BLaER1 treated with 17β-estradiol and CSF1 and Interleukin-3, amounts not matched to agents 10 nM and 100 nM (cell line): ENCODE results near the gene SGPL1.

Experiments
- H3K27ac ChIP-seq, 11 experiments: shearing (Covaris generic); formaldehyde crosslinking; 2 replicates each; pipeline ENCODE4 v1.8.1; 2022
- H3K27me3 ChIP-seq, 11 experiments: shearing (Covaris generic); formaldehyde crosslinking; 2 replicates each; pipeline ENCODE4 v1.8.1; 2022
- H3K36me3 ChIP-seq, 11 experiments: shearing (Covaris generic); formaldehyde crosslinking; 2 replicates each; pipeline ENCODE4 v1.8.1; 2022
- H3K4me1 ChIP-seq, 10 experiments: shearing (Covaris generic); formaldehyde crosslinking; 2 replicates each; pipeline ENCODE4 v1.8.1; 2022
- H3K4me2 ChIP-seq, 11 experiments: shearing (Covaris generic); formaldehyde crosslinking; 2 replicates each; pipeline ENCODE4 v1.8.1; 2022
- H3K4me3 ChIP-seq, 10 experiments: shearing (Covaris generic); formaldehyde crosslinking; 2 replicates each; pipeline ENCODE4 v1.8.1; 2022
- H3K9ac ChIP-seq, 11 experiments: shearing (Covaris generic); formaldehyde crosslinking; 2 replicates each; pipeline ENCODE4 v1.8.1; 2022
- H3K9me3 ChIP-seq, 11 experiments: shearing (Covaris generic); formaldehyde crosslinking; replicated peaks in 1 of 11; 2 replicates each; pipeline ENCODE4 v1.8.1; 2022
- H4K20me1 ChIP-seq, 11 experiments: shearing (Covaris generic); formaldehyde crosslinking; 2 replicates each; pipeline ENCODE4 v1.8.1; 2022
- Cebpa-rat ChIP-seq, 11 experiments: shearing (Covaris generic); IDR thresholded peaks; 2 replicates each; pipeline ENCODE4 v1.8.1; 2022

The SGPL1 gene

GRCh38 chr10:70863470-70864160 lies 47.9 kb downstream of the SGPL1 start:
- H3K27ac ChIP-seq, result no peak overlapping the region
- H3K27me3 ChIP-seq, result peaks cover 0 to 7% (median 0%) of the 10 kb centered on the region in 11 experiments; a peak in 1 of 22 replicates
- H4K20me1 ChIP-seq, result no peaks in the 10 kb centered on the region
- no peak for TF ChIP-seq Cebpa-rat (IDR thresholded peaks at IDR 0.05)
- H3K4me3 ChIP-seq, result no peak overlapping the region
- no peak overlapping the region for H3K9ac ChIP-seq
- peaks cover 0 to 10% (median 5%) of the 10 kb centered on the region in 11 experiments; a peak in 7 of 22 replicates for H3K9me3 ChIP-seq
- H3K4me1 ChIP-seq, result peaks cover 10 to 44% (median 21%) of the 10 kb centered on the region in 10 experiments
- H3K36me3 ChIP-seq, result peaks cover 32 to 56% (median 42%) of the 10 kb centered on the region in 11 experiments
- no peak overlapping the region for H3K4me2 ChIP-seq

GRCh38 chr10:70864935-70865334 lies 49.2 kb downstream of the SGPL1 start:
- Histone ChIP-seq H3K9ac (peak overlapping the region in 1 of 11 experiments; percentile 22; a peak in 1 of 22 replicates), H4K20me1 (no peaks in the 10 kb centered on the region), H3K36me3 (peaks cover 23 to 47% (median 35%) of the 10 kb centered on the region in 11 experiments), H3K4me2 (peak overlapping the region in 4 of 11 experiments; percentile 72 to 84 (median 81); a peak in 7 of 22 replicates), H3K27ac (peak overlapping the region in 1 of 11 experiments; percentile 31; a peak in 1 of 22 replicates), H3K9me3 (peaks cover 0 to 10% (median 5%) of the 10 kb centered on the region in 11 experiments; a peak in 7 of 22 replicates), H3K4me1 (peaks cover 10 to 44% (median 21%) of the 10 kb centered on the region in 10 experiments), H3K4me3 (no peak overlapping the region), H3K27me3 (peaks cover 0 to 18% (median 0%) of the 10 kb centered on the region in 11 experiments; a peak in 3 of 22 replicates)
- TF ChIP-seq Cebpa-rat (IDR thresholded peaks at IDR 0.05), result no peak

- Histone ChIP-seq H3K4me1 (peaks cover 10 to 44% (median 21%) of the 10 kb centered on the region in 10 experiments), H3K27me3 (peaks cover 0 to 28% (median 0%) of the 10 kb centered on the region in 11 experiments; a peak in 4 of 22 replicates), H3K27ac (peak overlapping the region in 9 of 11 experiments; percentile 44 to 70 (median 53); a peak in 13 of 22 replicates), H3K9ac (peak overlapping the region in 3 of 11 experiments; percentile 11 to 43 (median 32); a peak in 3 of 22 replicates), H3K9me3 (peaks cover 0 to 7% (median 5%) of the 10 kb centered on the region in 11 experiments; a peak in 7 of 22 replicates), H3K4me2 (peak overlapping the region; percentile 24 to 84 (median 75); a peak in 21 of 22 replicates), H3K4me3 (no peak overlapping the region; a peak in 1 of 20 replicates), H3K36me3 (peaks cover 14 to 47% (median 34%) of the 10 kb centered on the region in 11 experiments), H4K20me1 (no peaks in the 10 kb centered on the region)
- TF ChIP-seq Cebpa-rat (IDR thresholded peaks at IDR 0.05), result peak in 5 of 11 experiments; percentile 16 to 74 (median 56); a peak in 5 of 22 replicates
These were observed 50.7 kb downstream of the SGPL1 start for GRCh38 chr10:70866424-70866823.

DNA sequence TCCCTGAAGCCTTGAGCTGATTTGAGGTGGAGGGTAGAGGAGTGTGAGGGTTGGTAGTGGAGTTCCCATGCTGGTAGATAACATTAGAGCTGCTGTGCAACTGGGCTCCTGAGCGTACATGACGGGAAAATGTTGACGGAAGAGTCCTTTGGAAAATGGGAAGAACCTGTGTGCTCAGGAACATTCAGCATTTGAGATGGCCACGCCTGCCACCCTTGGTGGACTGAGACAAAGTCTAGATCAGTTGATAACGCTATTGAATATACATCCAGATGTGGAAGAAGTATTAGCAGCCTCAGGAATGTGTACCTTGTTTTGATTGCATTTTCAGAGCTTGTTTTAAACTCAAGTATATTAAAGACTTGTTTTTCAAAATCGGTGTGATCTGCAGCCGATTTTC lies 56.5 kb downstream of the SGPL1 start:
- Histone ChIP-seq H3K4me1 (peaks cover 8 to 19% (median 16%) of the 10 kb centered on the region in 10 experiments), H3K9me3 (no peaks in the 10 kb centered on the region), H3K36me3 (peaks cover 44 to 82% (median 70%) of the 10 kb centered on the region in 11 experiments), H3K9ac (no peak overlapping the region), H4K20me1 (peaks cover 0 to 6% (median 0%) of the 10 kb centered on the region in 11 experiments; a peak in 1 of 22 replicates), H3K4me2 (no peak overlapping the region), H3K4me3 (no peak overlapping the region), H3K27ac (no peak overlapping the region), H3K27me3 (peaks cover 0 to 45% (median 0%) of the 10 kb centered on the region in 11 experiments; a peak in 4 of 22 replicates)
- TF ChIP-seq Cebpa-rat (IDR thresholded peaks at IDR 0.05), result no peak

GRCh38 chr10:70874061-70874460 lies 58.3 kb downstream of the SGPL1 start:
- Histone ChIP-seq H3K36me3 (peaks cover 52 to 92% (median 78%) of the 10 kb centered on the region in 11 experiments), H3K27ac (no peak overlapping the region), H3K27me3 (peaks cover 0 to 43% (median 0%) of the 10 kb centered on the region in 11 experiments; a peak in 4 of 22 replicates), H3K9me3 (no peaks in the 10 kb centered on the region), H3K4me1 (peaks cover 18 to 32% (median 28%) of the 10 kb centered on the region in 10 experiments; a peak in 19 of 20 replicates), H3K9ac (no peak overlapping the region), H3K4me2 (no peak overlapping the region), H3K4me3 (no peak overlapping the region), H4K20me1 (peaks cover 0 to 9% (median 0%) of the 10 kb centered on the region in 11 experiments; a peak in 1 of 22 replicates)
- no peak for TF ChIP-seq Cebpa-rat (IDR thresholded peaks at IDR 0.05)

DNA sequence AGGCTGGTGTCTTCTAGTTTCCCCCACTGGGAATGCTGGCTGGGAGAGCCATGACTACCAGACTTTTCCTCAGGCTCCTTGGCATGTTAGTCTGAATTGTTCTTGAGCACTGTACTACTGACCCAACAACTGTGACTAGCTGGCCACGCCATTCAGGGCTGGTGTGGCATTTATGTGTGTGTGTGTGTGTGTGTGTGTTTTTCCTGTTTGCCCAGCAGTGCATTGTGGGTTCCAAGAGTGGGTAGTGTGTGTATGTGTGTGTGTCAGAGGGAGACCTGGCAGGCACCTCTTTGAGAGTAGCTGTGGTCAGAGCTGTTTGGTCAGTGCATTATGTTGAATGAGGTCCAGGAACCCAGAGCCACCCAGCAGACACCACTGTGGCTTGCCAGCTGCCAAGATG lies 63.5 kb downstream of the SGPL1 start:
- Histone ChIP-seq H3K4me2 (peak overlapping the region; percentile 2 to 86 (median 75); a peak in 19 of 22 replicates), H4K20me1 (peaks cover 0 to 9% (median 0%) of the 10 kb centered on the region in 11 experiments; a peak in 4 of 22 replicates), H3K4me1 (peaks cover 22 to 41% (median 38%) of the 10 kb centered on the region in 10 experiments; a peak in 19 of 20 replicates), H3K4me3 (no peak overlapping the region), H3K36me3 (peaks cover 24 to 76% (median 59%) of the 10 kb centered on the region in 11 experiments; a peak in 21 of 22 replicates), H3K9ac (peak overlapping the region in 1 of 11 experiments; percentile 41; a peak in 1 of 22 replicates), H3K27me3 (peaks cover 0 to 14% (median 0%) of the 10 kb centered on the region in 11 experiments; a peak in 2 of 22 replicates), H3K27ac (peak overlapping the region in 3 of 11 experiments; percentile 3 to 60 (median 27); a peak in 5 of 22 replicates), H3K9me3 (no peaks in the 10 kb centered on the region)
- no peak for TF ChIP-seq Cebpa-rat (IDR thresholded peaks at IDR 0.05)

- peaks cover 0 to 9% (median 0%) of the 10 kb centered on the region in 11 experiments; a peak in 4 of 22 replicates for H4K20me1 ChIP-seq
- no peak overlapping the region for H3K4me3 ChIP-seq
- H3K27me3 ChIP-seq, result peaks cover 0 to 12% (median 0%) of the 10 kb centered on the region in 11 experiments; a peak in 2 of 22 replicates
- H3K36me3 ChIP-seq, result peaks cover 32 to 76% (median 54%) of the 10 kb centered on the region in 11 experiments; a peak in 21 of 22 replicates
- H3K4me1 ChIP-seq, result peaks cover 22 to 44% (median 40%) of the 10 kb centered on the region in 10 experiments; a peak in 19 of 20 replicates
- H3K9me3 ChIP-seq, result no peaks in the 10 kb centered on the region
- H3K27ac ChIP-seq, result no peak overlapping the region
- TF ChIP-seq Cebpa-rat (IDR thresholded peaks at IDR 0.05), result no peak
- H3K9ac ChIP-seq, result no peak overlapping the region
- peak overlapping the region in 2 of 11 experiments; percentile 53 to 75; a peak in 2 of 22 replicates for H3K4me2 ChIP-seq
These were observed 64.4 kb downstream of the SGPL1 start for GRCh38 chr10:70880077-70880534.

GRCh38 chr10:70884741-70885140 lies 69.0 kb downstream of the SGPL1 start:
- H3K9ac ChIP-seq, result no peak overlapping the region
- no peak overlapping the region for H3K4me3 ChIP-seq
- no peak overlapping the region for H3K27ac ChIP-seq
- H3K4me1 ChIP-seq, result peaks cover 22 to 39% (median 34%) of the 10 kb centered on the region in 10 experiments
- H3K27me3 ChIP-seq, result no peaks in the 10 kb centered on the region
- peaks cover 23 to 54% (median 39%) of the 10 kb centered on the region in 11 experiments; a peak in 21 of 22 replicates for H3K36me3 ChIP-seq
- H4K20me1 ChIP-seq, result peaks cover 0 to 21% (median 0%) of the 10 kb centered on the region in 11 experiments; a peak in 6 of 22 replicates
- no peaks in the 10 kb centered on the region for H3K9me3 ChIP-seq
- TF ChIP-seq Cebpa-rat (IDR thresholded peaks at IDR 0.05), result no peak
- H3K4me2 ChIP-seq, result peak overlapping the region in 1 of 11 experiments; percentile 22; a peak in 1 of 22 replicates
